Occipital lobe (tissue), 2 donors: ENCODE data around the gene CRTC3. TPM values are rescaled to one million over a fixed set of nuclear protein-coding genes. Genes with fewer than 3 reads are reported as not detected.

Source experiments
- DNase-seq: peaks from one replicate; lab custom pipeline; 2025; lab: John Stamatoyannopoulos, UW
- total RNA-seq: library from RNA; depleted of rRNA; stranded (reverse); fragments of >200 nt; gene quantifications from one replicate; pipeline ENCODE4 v1.2.3, GENCODE V29; 2014

CRTC3 gene
- total RNA-seq, 1 donor from 2014 or later = 17.9 TPM

DNA sequence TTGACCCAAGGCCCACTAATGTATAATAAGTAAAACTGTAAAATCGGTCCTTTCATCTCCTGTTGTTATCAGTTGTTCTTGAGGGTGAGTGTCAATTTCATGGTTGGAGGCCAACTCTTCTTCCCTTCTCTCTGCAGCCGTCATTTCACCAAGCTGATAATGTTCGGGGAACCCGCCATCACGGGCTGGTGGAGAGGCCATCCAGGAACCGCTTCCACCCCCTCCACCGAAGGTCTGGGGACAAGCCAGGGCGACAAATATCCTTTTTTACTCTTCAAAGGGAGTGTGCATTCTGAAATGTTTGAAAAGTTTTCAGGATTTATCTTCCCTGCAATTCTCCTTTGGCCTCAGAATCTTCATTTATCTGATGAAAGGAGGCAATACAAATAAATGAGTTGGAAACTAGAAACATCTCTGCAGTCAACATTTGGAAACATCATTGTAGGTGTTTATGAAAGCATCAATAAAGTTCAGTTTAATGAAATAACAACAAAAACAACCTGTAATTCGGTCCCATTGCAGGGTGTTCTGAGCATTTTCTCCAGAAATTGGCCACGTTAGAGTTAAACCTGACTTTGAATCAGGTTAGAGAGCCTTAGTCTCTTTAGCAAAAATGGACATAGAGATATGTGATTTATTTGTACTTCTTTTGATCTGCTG is 63.9 kb downstream of the CRTC3 start:
- no peak for DNase-seq

DNA sequence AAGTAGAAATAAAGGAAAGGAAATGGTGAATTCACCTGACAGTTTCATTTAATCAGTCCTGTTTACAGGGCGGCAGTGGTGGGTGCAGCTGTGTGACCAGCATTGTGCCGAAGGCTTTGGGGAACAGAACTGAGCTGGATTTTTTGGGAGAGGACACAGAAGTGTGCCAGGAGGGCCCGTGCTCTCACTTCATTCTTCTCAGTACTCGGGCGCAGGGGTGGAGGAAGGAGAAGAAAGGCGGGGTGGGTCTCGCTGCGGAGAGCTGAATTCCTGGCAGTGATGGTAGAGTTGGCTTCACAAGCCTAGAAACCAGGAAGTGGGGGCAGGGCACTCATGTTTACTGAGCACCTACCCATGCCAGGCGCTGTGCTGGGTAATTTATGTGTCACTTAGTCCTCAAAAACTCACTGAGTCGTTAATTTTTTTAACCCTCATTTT is 64.6 kb downstream of the CRTC3 start:
- peak; percentile 33 for DNase-seq

DNA sequence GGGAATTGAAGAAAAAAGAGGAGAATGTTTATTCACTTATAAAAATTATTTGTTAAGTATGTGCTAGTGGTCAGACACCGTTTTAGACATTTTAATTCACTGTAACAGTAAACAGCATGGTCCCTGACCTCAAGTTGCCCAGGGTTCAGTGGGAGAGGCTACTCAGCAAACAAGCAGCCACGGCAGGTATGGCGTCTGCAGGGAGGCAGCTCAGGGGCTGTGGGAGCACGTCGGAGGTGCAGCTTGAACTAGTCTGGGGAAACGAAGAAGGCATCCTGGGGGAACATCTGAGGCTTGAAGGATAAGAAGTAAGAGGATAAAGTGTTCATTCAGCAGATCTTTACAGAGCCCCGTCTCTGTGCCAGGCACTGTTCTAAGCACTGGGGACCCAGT is 66.0 kb downstream of the CRTC3 start:
- DNase-seq = no peak

DNA sequence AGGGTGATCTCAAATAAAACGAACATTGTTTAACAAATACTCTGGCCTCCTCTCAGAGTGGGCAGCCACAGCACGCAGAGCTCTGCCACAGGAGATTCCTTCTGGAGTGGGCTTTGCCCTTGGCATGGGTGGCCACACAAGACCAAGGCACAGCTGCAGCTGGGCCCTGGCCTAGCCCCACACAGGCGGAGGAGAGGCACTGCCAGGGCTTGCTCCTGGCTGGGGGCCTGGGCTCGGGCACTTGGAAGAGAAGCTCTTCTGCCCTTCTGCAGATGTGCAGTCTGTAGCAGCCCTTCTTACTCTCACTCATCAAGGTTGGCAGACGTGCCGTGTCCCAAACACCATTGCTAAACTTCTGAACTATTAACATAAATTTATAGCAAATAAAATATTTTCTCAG is 67.2 kb downstream of the CRTC3 start:
- peak; percentile 44 for DNase-seq

DNA sequence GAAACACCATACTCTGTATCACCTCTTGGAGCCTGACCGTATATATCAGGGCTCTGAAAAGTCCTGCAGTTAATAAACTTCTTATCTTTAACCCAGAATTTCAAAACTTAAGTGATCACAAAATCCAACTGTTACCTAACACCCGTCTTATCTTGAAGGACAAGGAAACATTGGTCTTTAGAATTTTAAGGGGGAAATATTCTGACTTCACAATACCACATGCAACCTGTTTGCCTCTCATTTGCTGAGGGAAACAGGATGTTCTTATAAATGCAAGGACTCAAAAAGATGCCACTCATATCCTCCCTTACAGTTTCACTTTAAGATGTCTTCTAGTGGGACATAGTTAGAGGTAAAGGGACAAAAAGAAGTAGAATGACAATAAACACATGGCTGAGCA is 67.9 kb downstream of the CRTC3 start:
- DNase-seq = no peak

DNA sequence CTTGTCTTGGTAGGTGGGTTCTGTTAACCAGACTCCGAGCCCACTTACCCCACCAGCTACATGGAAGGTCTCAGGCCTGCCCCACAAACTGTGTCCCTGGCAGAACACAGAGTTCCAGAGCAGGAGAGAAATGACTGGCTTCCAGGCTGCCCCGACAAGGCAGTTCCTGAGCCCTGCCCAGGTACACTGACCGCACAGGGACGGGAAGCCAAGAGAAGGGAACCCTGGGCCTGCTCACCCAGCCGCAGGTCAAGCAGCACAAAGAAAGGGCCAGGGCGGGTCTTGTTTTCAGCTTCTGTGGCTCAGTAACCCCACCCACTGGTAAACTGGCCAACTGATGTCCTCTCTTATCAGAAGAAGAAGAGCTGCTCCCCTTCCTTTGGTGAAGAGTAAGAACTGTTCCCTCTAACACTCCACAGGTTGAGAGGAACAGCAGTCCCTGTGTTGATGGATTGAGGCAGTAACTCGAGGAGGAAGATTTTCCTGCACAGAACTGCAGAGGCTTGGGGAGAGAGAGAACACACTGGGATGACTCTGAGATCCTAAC is 68.4 kb downstream of the CRTC3 start:
- DNase-seq = no peak

DNA sequence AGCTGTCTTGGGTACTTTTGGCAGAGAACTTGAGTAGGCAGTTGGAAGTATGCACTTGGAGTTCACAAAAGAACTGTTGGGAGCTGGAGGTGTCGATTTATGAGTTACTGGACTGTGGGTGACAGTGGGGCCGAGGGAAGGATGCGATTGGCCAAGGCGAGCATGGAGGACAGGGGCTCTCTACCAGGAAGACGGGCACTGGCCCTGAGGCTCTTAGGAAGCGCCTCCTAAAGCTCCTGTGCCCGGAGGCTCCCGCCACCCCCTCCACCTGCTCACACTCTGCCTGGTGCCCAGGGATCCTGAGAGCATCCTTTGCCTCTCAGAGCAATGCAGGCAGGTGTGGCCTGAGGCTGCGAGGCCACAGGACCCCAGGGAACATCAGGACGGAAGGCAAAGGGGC is 69.0 kb downstream of the CRTC3 start:
- no peak for DNase-seq

DNA sequence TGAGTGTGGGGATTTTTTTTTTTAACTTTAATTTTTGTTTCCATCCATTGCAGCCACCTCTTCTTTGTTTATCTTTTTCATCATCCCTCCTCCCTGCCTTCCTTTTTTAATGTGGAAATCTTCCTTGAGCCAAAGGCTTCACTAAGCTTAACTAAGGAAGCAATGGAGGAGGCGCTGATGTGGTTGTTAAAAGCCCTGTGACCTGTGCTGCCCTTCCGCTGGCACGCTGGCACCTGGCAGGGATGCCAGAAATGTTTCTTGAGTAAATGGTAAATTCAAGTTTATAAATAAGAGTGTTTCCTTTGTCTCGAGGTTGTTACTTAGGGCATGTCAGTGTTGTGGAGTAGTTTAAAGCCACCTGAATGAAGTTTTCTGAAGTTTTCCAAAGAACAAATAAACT is 69.4 kb downstream of the CRTC3 start:
- DNase-seq = no peak

DNA sequence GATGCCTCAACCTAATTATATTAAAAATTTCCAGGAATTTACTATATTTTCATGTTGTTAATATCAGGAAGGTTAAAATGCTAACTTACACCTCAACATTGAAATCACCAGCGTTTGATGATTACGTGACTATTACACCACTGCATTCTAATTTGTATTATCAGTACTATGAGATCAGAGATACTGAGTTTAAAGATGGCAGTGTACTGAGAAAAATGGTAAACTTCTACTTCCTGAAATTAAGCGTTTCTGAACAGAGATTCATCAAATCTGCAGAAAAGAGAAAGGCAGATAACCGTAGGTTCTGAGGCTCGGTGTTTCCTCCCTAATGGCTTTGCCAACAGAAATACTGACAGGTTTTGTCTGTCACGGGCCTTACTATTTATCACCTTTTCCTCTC is 69.9 kb downstream of the CRTC3 start:
- DNase-seq = no peak

DNA sequence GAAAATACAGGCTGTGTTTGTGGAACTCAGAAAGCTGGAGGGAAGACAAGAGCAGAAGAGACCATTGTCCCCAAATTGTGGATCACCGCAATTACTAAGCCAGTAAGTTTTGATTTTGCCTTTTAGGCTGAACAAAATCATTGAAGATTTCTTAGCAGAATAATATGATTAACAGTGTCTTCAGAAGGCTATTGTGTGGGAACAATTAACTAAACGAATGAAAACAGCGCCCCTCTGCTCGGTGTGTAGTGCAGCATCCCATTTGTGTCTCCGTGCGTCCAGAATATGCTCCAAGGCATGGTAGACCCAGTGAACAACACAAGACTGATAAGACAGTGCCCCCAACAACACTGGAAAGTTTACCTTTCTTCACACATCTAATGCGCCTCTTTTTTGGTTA is 71.2 kb downstream of the CRTC3 start:
- no peak for DNase-seq

DNA sequence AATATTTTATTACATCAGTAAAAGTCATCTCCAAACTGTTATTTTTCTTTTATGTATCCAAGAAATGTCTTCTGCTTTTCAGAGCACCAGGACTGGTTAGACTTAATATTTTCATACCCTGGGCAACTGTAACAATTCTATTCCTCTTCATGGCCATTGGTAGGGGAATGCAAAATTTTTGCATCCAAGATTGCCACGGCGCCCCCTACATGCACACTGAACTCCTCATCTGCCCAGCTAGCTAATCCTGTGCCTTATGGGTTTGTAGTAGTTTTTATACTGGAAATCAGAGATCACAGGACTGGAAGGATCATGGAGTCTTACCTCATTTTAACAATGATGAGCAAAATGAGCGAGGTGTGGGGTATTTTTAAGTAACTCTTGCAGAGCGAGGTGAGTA is 74.2 kb downstream of the CRTC3 start:
- DNase-seq = no peak

DNA sequence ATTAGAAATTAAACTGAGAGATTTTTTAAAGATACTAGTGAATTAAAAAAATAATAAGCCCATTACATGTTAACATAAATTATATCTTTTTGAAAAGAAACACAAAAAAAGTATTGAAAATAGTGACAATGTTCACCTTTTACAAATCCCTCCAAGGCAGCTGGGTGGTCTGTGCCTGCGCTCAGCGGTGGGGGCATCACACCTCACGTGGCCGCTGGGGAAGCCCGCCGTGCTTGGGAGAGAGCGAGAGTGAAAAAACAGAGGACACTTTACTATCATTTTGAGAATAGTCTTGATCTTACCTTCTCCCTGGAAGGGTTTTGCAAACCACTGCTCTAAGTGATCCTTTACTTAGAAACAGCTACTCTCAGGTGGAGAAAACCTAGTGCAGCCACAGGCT is 76.9 kb downstream of the CRTC3 start:
- DNase-seq = no peak

DNA sequence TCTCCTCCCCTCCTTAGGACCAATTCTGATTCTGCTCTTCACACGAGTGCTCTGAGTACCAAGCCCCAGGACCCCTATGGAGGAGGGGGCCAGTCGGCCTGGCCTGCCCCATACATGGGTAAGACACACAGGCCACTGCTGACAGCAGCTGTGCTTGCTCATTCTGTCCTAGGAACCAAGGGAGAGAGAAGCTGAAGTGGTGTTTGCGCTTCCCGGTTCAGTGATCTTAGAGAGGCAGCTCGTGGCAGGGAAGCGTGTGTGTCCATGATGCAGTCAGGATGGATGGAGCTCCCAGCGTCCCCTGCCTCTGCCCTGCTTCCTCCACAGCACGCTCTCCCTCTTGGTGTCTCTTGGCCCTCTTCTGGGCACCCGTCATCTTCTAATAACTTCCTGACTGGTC is 77.6 kb downstream of the CRTC3 start:
- no peak for DNase-seq

DNA sequence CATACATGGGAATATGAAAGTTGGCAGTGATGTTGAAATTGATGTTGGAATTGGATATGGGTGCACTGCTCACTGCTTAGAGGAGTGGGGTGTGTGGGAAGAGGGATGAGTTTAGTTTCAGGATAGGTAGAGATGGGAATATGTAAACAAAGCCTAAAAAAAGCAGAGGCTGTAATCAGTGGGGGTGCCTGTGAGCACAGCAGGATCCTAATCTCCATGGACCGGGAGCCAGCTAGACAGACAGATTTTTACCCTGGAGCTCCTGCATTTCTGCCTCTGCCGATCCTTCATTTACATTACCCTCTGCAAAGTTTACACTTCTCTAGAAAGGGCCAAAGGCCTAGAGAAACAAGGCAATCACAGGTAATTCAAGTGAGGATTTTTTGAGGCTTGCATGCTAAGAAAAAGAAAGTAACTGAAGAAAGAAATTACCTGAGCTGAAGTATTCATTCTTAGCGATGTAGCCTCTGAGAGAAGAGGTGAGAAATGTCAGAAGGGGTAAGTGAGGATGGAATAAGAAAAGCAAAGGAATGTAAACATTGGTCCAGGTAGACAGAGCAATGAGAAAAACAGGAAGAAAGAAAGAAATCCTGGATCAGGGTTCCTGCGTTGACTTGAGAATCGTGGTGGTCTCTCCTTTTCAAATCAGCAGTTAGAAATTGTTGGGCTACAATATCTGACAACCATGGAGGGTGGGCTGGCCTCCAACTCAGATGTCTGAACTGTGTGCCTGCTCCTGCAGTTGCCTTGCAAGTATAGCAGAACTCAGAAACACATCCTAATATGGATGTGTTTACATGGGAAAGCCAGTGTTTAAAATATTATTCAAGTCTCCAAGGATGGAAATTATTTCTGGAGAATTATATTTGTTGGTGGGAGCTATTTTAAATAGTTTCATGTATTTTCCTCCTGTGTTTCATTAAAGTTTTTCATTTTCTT is 79.8 kb downstream of the CRTC3 start:
- no peak for DNase-seq

DNA sequence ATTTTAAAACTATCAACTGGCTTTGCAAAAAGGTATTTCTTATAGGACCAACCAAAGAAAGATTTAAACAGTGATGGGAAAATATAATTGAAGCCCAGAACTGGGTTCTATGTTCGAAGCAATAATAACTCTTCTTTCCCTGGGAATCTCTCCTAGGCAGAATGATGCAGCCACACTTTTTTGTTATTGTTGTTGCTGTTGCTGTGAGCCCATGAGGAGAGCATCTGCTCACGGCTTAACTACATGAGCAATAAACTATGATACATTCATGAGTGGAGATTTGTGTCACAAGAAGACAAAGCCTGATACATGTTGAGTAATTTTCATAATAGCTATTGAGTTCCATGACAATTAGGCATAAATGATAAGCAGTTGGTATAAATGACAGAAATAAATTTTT is 80.5 kb downstream of the CRTC3 start:
- DNase-seq = no peak

DNA sequence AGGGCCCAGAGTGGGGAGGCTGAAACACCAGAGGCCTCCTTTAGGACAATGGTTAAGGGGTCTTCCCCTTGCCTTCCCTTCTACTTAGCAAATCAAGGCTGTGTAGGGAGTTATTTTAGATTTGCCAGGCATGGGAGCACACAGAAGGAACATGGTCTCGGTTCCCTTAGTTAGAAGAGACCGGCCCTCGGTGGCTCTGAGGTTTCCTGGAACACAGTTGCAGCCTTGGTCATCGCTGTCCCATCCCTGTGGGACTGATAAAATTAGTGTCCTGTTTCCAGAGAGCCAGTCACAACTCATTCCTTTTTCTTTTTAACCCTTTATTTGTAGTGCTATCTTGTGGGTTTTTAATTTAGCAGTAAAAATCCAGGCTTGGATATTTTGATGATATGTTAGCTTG is 81.4 kb downstream of the CRTC3 start:
- no peak for DNase-seq

DNA sequence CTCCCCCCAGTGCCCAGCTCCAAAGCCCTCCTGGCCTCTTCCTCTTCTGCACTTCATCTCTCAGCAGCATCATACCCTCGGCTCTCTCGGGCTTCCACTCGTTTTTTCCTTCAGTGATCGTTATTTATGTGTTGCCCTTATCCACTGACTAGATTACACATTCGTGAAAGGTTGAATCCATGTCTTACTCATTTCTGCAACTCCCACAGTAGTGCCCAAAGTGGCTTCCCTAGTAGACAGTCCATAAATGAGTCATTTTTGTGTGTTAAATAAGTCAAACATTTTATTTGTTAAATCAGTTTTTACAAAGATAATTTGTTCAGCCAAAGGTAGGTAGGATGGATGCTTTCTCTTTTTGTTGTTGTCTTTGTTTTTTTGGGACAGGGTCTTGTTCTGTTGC is 87.4 kb downstream of the CRTC3 start:
- no peak for DNase-seq

DNA sequence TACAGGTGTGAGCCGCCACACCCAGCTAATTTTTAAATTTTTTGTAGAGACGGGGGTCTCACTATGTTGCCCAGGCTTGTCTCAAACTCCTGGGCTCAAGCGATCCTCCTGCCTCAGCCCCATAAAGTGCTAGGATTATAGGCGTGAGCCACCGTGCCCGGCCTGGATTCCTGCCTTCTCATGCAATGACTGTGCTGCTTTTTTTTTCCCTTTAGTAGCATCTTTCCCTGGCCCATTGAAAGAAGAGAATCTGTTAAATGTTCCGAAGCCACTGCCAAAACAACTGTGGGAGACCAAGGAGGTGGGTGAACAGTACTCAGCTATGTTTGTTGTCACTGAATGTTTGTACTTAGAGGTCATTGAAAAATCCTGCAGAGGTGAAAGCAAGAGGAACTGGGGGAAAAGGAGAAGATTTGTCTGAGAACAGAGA is 88.0 kb downstream of the CRTC3 start:
- DNase-seq = no peak

DNA sequence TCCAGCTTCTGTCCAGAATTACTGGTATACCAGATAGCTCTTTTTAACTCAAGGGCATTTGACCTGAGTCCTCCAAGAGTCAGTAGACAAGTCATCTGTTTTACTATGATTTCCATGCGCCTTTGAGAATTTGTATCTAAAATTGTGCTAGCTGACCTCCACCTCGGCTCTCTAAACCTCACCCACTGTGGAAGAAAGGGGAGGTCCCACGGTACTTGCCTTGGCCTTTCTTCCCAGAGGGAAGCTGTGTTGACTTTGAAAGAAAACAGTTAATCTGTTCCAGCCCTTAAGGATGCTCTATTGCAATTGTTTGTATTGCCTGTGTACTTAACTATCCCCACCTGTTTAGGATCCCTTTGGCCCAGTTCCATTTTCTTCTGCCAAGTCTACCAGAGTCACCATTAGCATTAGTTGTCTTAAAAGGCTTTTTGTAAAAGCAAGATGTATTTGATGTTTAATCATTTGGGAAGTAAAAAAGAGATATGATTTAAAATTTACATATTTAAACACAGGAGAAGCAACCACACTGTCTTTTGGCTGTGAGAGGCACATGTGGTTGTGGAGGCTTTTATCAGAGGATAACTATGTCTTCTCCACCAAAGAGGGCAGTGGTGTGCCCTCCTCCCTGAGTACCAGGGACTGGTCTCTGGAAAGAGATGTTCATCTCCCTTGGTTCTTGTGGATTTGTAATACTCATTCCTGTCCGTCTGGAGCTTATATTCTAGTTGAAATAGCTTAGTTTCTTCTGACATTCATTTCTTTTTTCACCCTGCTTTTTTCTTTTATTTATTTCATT is 88.8 kb downstream of the CRTC3 start:
- DNase-seq = no peak

DNA sequence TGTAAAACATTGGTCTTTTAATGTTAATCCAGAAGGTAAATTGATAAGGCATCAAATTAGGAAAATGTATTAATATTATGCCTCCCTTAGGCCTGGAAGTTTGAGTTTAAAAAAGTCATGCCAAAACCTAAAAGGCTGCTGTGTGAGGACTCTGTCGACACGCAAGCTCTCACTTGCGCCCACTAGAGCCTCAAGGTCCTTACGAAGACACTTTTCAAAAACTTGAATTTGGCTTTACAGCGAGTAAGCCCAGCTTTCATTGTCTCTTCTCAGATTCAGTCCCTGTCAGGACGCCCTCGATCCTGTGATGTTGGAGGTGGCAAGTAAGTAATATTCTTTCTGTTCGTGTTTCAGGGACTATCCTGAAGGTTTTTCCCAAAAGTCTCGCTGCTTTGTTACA is 89.7 kb downstream of the CRTC3 start:
- no peak for DNase-seq

DNA sequence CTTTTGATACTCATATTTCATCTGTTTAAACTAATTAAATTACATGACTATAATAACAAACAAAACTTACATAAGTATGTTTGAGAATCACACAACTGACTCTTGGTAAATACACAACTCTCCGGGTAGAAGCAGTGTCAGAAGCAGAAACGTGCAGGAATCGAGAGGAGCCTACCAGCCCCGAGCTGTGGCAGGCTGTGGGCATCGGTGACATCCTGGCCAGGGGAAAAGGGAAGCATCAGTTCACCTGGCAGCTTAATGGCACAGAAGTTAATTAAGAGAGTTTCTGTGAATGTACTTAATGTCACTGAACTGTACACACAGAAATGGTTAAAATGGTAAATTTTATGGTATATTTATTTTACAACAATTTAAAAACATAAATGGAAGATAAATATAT is 90.2 kb downstream of the CRTC3 start:
- no peak for DNase-seq
